Astrocyte (in vitro differentiated cells and primary cell): Measurements from ENCODE around the gene ARIH1.
"Not testable (repeated sequence)": the region's sequence is repeated elsewhere in the genome, so short reads cannot be mapped to it uniquely, and the experiment has no call there.

Experiments used
- CTCF ChIP-seq: IDR thresholded peaks from 2 replicates; pipeline ENCODE4 v1.5.1; 2011; ENCODE audit warnings: low read depth, mild to moderate bottlenecking, inconsistent platforms, low read length, moderate library complexity; ENCODE audit not compliant: insufficient read depth
- EZH2 ChIP-seq: IDR thresholded peaks from 2 replicates; pipeline ENCODE4 v1.6.1; 2012; ENCODE audit warnings: mild to moderate bottlenecking, low read length, inconsistent platforms; ENCODE audit not compliant: insufficient read depth

- TF ChIP-seq CTCF, EZH2: not testable (repeated sequence)
Observed at GRCh38 chr15:72615533-72616233, 141.6 kb downstream of the ARIH1 start.
